Amygdala (tissue), 56 donors: ENCODE results near the gene HM13.
"Not testable (repeated sequence)": the region's sequence is repeated elsewhere in the genome, so short reads cannot be mapped to it uniquely, and the experiment has no call there.

Source experiments
- DNase-seq, 56 donors: peaks; one replicate each; lab custom pipeline; 2025; lab: John Stamatoyannopoulos, UW

HM13 gene

DNA sequence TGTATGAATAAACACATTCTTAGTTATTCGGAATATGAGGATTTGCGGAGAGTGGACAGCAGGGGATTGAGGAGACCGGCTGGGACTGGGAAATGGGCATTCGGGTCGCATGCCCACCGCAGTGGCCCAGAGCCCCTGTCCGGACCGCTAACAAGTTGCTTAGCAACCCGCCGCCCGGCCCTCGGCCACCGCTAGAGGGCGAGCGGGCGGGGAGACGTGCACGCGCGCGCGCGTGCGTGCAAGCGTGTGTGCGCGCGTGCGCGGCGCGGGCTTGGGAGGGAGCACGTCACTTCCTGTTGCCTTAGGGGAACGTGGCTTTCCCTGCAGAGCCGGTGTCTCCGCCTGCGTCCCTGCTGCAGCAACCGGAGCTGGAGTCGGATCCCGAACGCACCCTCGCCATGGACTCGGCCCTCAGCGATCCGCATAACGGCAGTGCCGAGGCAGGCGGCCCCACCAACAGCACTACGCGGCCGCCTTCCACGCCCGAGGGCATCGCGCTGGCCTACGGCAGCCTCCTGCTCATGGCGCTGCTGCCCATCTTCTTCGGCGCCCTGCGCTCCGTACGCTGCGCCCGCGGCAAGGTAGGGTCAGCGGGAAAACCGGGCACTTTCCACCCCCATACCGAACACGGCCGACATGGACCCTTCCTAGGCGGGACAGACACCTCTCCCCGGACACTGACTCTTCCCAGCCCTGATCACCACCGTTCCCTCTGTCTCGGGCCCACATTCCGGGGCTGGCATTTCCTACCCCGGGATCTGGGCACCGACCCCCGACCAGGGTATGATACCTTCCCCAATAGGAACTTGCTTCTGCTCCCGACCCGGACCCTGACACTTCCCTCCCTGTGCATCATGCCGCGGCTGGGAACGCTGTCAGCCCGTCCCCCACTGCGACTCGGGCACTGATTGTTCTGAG, at the start of gene HM13:
Gene HM13, plus strand, starts transcription at position 289 of the 918 bp plus-strand sequence. Its CDS starts 110 bp downstream, at position 399.
- peak; percentile 51 to 92 (median 80) for DNase-seq

DNA sequence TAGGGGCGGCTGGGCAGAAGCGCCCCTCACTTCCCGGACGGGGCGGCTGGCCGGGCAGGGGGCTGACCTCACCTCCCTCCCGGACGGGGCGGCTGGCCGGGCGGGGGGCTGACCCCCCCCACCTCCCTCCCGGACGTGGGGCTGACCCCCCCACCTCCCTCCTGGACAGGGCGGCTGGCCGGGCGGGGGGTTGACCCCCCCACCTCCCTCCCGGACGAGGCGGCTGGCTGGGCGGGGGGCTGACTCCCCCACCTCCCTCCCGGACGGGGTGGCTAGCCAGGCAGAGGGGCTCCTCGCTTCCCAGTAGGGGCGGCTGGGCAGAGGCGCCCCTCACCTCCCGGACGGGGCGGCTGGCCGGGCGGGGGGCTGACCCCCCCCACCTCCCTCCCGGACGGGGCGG, 43.3 kb upstream of the HM13 start:
- DNase-seq: not testable (repeated sequence)

GRCh38 chr20:31472395-31473330, 41.6 kb upstream of the HM13 start:
- no peak for DNase-seq

DNA sequence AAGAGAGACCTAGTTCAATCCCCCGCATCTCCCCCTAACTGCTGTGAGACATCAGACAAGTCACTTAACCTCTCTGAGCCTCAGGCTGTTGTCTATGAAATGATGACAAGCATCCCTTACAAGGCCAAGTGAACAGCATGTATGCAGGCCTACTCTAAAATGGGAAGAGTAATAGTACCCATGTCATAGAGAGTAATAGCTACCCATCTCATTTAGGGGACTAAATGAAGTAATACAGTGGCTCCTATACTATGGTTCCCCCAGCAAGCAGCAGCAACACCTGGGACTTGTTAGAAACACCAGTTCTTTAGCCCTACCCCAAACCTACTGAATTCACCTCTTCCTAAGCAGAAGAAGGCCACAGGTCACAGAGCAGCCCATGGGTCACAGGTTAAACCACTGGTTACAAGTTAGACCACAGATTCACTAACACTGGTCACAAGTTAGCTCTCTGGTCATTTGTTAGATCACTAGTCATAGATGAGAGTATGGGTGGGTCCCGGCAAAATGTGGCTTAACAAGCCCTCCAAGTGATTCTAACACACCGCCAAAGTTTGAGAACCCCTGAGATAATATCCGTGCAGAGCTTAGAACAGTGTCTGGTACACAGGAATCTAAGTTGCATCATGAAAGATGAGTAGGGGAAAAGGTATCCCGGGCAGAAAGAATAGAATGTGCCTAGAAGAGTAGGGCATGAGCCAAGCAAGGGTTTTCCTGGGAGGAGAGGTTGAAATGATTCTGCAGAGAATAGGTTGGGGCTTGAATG, 40.7 kb upstream of the HM13 start:
- DNase-seq: no peak

DNA sequence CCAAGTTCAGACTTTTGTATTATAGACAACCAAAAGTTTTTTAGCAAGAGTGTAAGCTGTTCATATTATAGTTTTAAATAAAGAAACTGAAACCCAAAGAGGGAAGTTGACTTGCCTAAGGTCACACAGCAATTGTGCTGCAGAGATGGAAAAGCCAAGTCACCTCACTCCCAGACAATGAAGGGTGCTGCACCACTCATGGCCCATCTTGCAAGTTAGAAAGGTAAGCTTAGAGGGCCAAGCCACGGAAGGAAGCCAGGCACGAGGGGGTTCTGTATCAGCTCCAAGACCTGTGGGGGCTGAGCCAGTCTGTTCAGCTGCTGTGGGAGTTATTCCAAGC, 40.2 kb upstream of the HM13 start:
- no peak for DNase-seq

DNA sequence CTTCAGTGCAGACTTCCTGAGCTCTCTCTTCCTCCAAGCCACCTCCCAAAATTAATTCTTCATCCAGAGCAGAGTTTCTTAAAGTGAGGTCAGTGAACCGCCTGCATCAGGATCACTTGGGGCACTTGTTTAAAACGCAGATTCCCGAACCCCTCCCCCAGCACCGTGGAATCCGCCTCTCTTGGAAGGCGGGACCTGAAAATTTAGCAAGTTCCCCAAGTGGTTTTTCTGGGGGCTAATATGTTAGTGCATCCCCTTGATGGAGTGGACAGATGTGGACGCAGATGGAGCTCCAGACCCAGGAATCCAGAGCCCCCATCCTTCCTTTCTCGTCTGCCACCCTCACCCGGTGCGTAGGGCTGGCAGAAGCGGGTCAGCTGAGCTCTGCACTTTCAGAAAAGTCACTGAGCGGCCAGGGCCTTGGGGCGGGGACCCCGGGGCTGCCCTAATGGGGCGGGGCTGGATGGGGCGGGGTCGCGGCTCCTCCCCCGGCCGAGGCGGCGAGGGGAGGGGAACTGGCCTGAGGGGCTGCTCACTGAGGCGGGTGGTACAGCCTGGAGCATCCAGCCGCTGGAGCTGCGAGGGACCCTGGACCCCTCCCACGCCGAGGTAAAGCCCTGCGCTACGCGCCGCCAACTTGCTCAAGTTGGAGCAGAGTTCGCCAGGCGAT, 39.3 kb upstream of the HM13 start, which contains the start of the genes DEFB124 and REM1:
Gene DEFB124, minus strand, starts transcription at position 370 of the 670 bp plus-strand sequence. CDS start 2,114 bp downstream, outside the sequence.
Gene REM1, plus strand, starts transcription at position 531 of the 670 bp plus-strand sequence. CDS start 1,158 bp downstream, outside the sequence.
- no peak for DNase-seq

- DNase-seq: no peak
Measured at GRCh38 chr20:31475472-31476293, 38.6 kb upstream of the HM13 start.

DNA sequence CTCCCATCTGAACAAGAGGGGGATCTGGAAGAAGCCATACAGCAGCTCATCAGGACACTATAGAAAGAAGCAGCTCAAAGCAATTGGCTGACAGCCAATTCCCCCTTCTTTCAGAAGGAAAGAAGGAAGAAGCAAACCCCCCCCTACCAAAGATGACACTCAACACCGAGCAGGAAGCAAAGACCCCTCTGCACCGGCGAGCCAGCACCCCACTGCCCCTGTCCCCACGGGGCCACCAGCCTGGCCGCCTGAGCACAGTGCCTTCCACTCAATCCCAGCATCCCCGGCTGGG, 38.0 kb upstream of the HM13 start:
- no peak for DNase-seq

DNA sequence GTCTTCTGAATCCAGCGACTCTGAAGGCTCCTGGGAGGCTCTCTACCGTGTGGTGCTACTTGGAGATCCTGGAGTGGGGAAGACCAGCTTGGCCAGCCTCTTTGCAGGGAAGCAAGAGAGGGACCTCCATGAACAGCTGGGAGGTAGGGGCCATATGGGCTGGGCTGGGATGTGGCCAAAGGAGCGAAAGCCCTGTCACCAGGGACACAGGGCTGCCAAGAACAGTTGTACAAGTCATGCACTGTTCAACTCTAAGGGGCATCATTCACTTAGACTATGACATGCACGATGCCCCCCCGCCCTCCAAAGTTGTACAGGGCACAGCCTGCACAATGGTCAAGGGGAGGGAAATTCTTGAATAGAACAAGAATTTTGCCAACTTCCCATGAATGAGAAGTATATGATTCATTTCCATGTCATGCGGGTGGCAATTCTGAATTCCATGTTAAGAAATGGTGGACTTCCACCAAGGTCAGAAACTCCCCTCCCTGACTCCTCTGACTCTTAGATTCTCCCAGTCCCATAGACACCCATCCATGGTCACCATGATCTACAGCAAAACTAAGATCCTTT, 37.5 kb upstream of the HM13 start:
- no peak for DNase-seq

GRCh38 chr20:31484001-31484400, 30.2 kb upstream of the HM13 start:
- no peak for DNase-seq

DNA sequence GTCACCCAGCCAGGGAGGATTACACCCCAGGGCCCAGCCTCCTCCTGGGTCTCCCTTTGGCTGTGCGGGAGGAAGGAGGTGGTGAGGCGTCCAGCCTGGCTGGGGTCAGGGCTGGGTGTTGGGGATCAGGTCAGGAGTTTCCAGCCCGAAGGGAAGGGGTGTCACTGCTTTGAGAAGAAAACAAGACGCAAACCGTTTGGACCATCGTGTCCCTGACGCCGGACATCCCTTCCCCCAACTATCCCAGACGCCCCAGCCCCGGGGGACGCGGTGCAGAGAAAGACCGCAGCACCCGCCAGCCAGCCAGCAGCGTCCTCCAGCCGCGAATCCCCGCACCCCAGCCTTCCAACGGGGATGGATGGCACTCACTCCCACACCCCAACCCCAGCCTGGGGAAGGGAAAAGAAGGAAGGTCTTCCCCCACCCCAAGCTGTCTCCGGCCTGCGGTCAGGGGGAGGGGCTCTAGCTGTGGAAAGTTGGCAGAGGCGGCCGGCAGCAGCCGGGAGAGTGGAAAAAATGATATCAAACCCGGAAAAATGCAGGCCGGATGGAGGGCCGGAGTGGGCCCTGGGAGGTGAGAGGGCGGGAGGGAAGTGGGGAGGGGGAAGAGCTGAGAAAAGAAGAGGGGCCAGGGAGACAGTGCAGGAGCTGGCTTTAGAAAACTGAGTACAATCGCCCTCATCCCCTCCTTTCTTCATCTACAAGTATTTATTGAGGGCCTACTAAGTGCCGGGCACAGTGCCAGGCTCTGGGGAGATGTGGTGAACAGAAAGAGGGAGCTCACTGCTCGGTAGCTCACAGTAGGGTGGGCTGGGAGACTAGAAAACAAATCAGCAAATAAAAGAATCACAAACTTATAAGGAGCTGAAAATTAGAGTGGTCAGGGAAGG, 28.5 kb upstream of the HM13 start:
- DNase-seq: no peak

DNA sequence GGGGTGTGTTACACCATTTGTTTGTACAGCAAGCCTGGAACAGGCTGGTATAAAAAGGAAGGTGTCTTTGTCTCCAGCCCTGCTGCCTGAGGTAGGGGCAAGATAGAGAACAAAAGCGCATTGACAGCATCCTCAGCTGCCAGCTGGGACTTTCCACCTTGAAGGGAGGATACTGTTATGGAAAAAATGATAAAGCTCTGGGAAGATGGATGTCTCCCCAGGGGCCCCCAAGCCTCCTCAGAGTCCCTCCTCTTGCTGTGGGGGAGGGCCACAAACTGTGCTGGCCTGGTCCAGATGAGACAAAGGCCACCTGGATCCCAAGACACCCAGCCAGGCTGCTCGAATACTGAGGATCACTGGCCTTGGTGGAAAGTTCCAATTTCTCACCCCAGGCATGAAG, 26.1 kb upstream of the HM13 start:
- no peak for DNase-seq

GRCh38 chr20:31489152-31489551, 25.1 kb upstream of the HM13 start:
- no peak for DNase-seq

DNA sequence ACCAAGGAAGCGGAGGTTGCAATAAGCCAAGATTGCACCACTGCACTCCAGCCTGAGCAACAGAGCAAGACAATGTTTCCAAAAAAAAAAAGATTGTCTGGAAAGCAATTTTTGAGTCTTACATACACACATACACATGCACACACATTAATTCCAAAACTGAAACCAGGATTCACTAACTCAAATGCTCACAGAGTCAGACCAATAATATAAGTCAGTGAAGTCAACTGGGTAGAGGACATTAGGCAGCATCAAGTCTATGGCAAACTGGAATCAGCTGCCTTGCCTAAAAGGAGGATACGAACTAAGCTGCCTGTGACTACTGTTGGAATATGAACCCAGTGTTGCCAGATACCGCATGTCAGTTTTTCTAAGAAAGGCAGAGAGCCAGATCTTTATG, 23.5 kb upstream of the HM13 start:
- DNase-seq: no peak

- DNase-seq: no peak
Measured at GRCh38 chr20:31494131-31494530, 20.1 kb upstream of the HM13 start.

DNA sequence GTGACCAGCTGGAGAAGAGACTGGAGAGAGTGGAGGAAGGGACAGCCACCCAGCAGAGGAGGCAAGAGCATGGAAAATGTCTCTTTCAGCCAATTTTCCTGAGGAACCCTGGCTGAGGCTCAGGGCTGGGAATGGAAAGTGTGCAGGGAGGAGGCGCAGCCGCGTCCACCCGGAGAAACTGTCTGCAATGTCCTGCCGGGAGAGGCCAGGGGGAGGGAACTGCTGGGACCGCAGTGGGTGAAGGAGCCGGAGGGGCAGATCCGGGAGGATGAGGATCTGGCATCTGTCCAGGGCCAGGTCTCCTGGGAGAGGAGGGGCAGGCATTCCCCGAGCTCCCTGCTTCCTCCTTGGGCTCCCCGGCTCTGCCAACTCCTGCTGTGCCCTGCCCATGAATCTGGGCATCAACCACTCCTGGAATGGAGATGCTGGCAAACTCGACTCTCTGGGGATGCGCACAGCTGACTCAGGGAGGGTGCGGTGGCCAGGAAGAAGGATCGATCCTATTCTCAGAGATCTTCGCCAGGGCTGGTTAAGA, 17.4 kb upstream of the HM13 start:
- no peak for DNase-seq

GRCh38 chr20:31497838-31498540, 16.3 kb upstream of the HM13 start:
- DNase-seq: no peak
